HepG2 (cell line): ENCODE data around the gene THAP2. TPM values are rescaled to one million over a fixed set of nuclear protein-coding genes. Genes with fewer than 3 reads are reported as not detected.

ENCODE experiments used
- AGO2 ChIP-seq: fragments of 200-400 bp; formaldehyde crosslinking; optimal IDR thresholded peaks from 2 replicates; pipeline ENCODE3; 2017; ENCODE audit warnings: mild to moderate bottlenecking, low read depth, low read length, moderate library complexity
- AKAP8 ChIP-seq: sonication (generic); formaldehyde crosslinking; IDR thresholded peaks from 2 replicates; pipeline ENCODE4 v1.5.1; 2020; ENCODE audit warnings: mild to moderate bottlenecking, missing genetic modification reagents
- ETV5 ChIP-seq: IDR thresholded peaks from 2 replicates; pipeline ENCODE4 v1.6.1; 2018; ENCODE audit warnings: missing biosample characterization, missing genetic modification reagents, inconsistent platforms, borderline replicate concordance
- GATAD2A ChIP-seq: IDR thresholded peaks from 2 replicates; pipeline ENCODE4 v1.6.1; 2016
- HNF4A ChIP-seq: sonication (generic); formaldehyde crosslinking; IDR thresholded peaks from 2 replicates; pipeline ENCODE4 v1.4.0; 2020; ENCODE audit warnings: missing genetic modification reagents
- MED13 ChIP-seq: sonication (generic); formaldehyde crosslinking; IDR thresholded peaks from 2 replicates; pipeline ENCODE4 v1.5.0; 2020; ENCODE audit warnings: missing genetic modification reagents
- MIER2 ChIP-seq: IDR thresholded peaks from 2 replicates; pipeline ENCODE4 v1.6.1; 2016; ENCODE audit warnings: missing biosample characterization, missing genetic modification reagents
- NFATC3 ChIP-seq: sonication (generic); formaldehyde crosslinking; IDR thresholded peaks from 2 replicates; pipeline ENCODE4 v1.5.1; 2020; ENCODE audit warnings: mild to moderate bottlenecking, missing genetic modification reagents
- RBFOX2 ChIP-seq: fragments of 200-400 bp; formaldehyde crosslinking; IDR thresholded peaks from 2 replicates; pipeline ENCODE4 v1.6.1; 2017; ENCODE audit warnings: low read depth, mild to moderate bottlenecking, low read length
- SIN3A ChIP-seq: IDR thresholded peaks from 2 replicates; pipeline ENCODE4 v1.6.1; 2011; ENCODE audit warnings: low read depth, mild to moderate bottlenecking, control low read depth, low read length, borderline replicate concordance
- SMAD3 ChIP-seq: sonication (generic); formaldehyde crosslinking; IDR thresholded peaks from 2 replicates; pipeline ENCODE4 v1.4.0; 2020; ENCODE audit warnings: missing genetic modification reagents
- TSC22D2 ChIP-seq: sonication (generic); formaldehyde crosslinking; IDR thresholded peaks from 2 replicates; pipeline ENCODE4 v1.5.1; 2020; ENCODE audit warnings: missing genetic modification reagents, mild to moderate bottlenecking, borderline replicate concordance
- ZFP36L2 ChIP-seq: sonication (generic); formaldehyde crosslinking; IDR thresholded peaks from 2 replicates; pipeline ENCODE4 v1.4.0; 2020; ENCODE audit warnings: missing genetic modification reagents
- ZNF616 ChIP-seq: sonication (generic); formaldehyde crosslinking; IDR thresholded peaks from 2 replicates; pipeline ENCODE4 v1.5.0; 2020; ENCODE audit warnings: low read depth, mild to moderate bottlenecking, missing genetic modification reagents
- ZNF883 ChIP-seq: sonication (generic); formaldehyde crosslinking; IDR thresholded peaks from 2 replicates; pipeline ENCODE4 v1.5.1; 2020; ENCODE audit warnings: mild to moderate bottlenecking, missing genetic modification reagents; ENCODE audit errors: not compliant biosample characterization
- polyA plus RNA-seq, 8 experiments: library from polyadenylated mRNA; depleted of rRNA in 3 of 8; stranded (reverse) in 7 of 8; unstranded in 1 of 8; fragments of >200 nt; fragmentation: Illumina TruSeq in 4 of 8; extraction: Trizol in 4 of 8; gene quantifications; 2 replicates each; pipeline versions ENCODE4 v1.2.1 to v1.2.3, GENCODE V29; 2011 to 2016; ENCODE audit warnings: low read depth in 4 of 8, missing spikeins in 1 of 8, mixed read lengths in 1 of 8; ENCODE audit not compliant: insufficient read depth in 1 of 8
- total RNA-seq, 5 experiments: library from RNA; depleted of rRNA; stranded (reverse); fragments of >200 nt; fragmentation: Illumina TruSeq; extraction: Trizol; gene quantifications; 2 replicates each; pipeline ENCODE4 v1.2.3, GENCODE V29; 2016; ENCODE audit warnings: low read depth in 1 of 5
- TF ChIP-seq, protein P1 (sequence below): sonication (generic); formaldehyde crosslinking; IDR thresholded peaks from 2 replicates; pipeline ENCODE4 v1.5.0; 2020; ENCODE audit warnings: missing genetic modification reagents
- TF ChIP-seq, protein P2 (sequence below): sonication (generic); formaldehyde crosslinking; IDR thresholded peaks from 2 replicates; pipeline ENCODE4 v1.5.1; 2020; ENCODE audit warnings: missing genetic modification reagents, mild to moderate bottlenecking, borderline replicate concordance
- TF ChIP-seq, protein P3 (sequence below): IDR thresholded peaks from 2 replicates; pipeline ENCODE4 v1.6.1; 2012; ENCODE audit warnings: low read depth, low read length, improper control_type of control experiment
- TF ChIP-seq, protein P4 (sequence below): sonication (generic); formaldehyde crosslinking; IDR thresholded peaks from 2 replicates; pipeline ENCODE4 v1.4.0; 2020; ENCODE audit warnings: missing genetic modification reagents
- TF ChIP-seq, protein P5 (sequence below): sonication (generic); formaldehyde crosslinking; IDR thresholded peaks from 2 replicates; pipeline ENCODE4 v1.4.0; 2020; ENCODE audit warnings: low read depth, mild to moderate bottlenecking, missing genetic modification reagents
- TF ChIP-seq, protein P6 (sequence below): sonication (generic); formaldehyde crosslinking; IDR thresholded peaks from 2 replicates; pipeline ENCODE4 v1.4.0; 2020; ENCODE audit warnings: missing genetic modification reagents

Gene THAP2
- total and polyA plus RNA-seq, 2 of the 13 experiments (the other 11 are each of a cell fraction or from before 2014, with no cell fraction given) = 5.2 to 6.2 TPM

DNA sequence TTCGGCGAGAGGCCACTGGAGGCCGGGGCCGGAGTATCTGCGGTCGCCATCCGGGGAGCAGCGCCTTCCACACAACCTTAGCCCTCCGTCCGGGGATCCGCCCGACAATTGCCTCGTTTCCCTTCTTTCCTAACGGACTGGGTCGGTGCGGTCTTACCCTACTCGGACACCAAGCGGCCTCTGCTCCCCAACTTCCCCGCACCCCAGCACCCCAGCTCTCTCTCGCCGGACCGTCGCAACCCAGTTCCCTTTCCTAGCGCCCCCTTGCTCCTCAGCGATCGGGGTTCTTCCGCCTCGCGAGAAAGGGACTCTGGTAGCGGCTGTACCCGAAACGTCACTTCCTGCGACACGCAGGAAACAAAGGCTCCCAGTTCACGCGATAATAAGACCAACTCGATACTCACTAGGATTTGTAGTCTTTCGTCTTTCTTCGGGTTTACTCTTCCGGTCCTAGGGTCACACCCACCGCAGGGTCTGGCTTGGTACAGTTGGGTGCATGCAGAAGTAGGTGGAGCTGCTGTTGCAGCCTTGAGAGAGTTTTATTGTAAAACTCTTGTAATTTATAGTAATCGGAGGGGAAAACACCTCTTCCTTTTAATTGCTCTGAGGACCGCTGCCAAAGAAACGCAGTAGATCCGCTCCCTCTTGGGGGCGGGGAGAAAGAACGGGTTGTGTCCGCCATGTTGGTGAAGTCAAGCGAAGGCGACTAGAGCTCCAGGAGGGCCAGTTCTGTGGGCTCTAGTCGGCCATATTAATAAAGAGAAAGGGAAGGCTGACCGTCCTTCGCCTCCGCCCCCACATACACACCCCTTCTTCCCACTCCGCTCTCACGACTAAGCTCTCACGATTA is at the start of gene THAP2, which contains the start of gene ZFC3H1 (continued):
- TF ChIP-seq, protein P1, sequence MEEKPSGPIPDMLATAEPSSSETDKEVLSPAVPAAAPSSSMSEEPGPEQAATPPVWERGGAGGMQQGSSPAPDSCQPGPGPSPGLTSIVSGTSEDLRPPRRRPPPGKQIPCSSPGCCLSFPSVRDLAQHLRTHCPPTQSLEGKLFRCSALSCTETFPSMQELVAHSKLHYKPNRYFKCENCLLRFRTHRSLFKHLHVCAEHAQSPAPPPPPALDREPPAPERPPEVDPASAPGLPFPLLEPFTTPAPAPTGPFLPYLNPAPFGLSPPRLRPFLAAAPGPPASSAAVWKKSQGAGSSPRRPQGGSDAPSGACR (CRISPR knock-in tag) = no peak
- TF ChIP-seq, protein P2, sequence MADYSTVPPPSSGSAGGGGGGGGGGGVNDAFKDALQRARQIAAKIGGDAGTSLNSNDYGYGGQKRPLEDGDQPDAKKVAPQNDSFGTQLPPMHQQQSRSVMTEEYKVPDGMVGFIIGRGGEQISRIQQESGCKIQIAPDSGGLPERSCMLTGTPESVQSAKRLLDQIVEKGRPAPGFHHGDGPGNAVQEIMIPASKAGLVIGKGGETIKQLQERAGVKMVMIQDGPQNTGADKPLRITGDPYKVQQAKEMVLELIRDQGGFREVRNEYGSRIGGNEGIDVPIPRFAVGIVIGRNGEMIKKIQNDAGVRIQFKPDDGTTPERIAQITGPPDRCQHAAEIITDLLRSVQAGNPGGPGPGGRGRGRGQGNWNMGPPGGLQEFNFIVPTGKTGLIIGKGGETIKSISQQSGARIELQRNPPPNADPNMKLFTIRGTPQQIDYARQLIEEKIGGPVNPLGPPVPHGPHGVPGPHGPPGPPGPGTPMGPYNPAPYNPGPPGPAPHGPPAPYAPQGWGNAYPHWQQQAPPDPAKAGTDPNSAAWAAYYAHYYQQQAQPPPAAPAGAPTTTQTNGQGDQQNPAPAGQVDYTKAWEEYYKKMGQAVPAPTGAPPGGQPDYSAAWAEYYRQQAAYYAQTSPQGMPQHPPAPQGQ (CRISPR knock-in tag) = no peak
- TF ChIP-seq AGO2 (peak; percentile 46), AKAP8 (CRISPR knock-in tag) (0 out of 2 replicates have a peak, but pooled peaks have one; percentile 17), NFATC3 (CRISPR knock-in tag) (no peak), SMAD3 (CRISPR knock-in tag) (no peak; the same call in 1 of the 2 replicates), ZNF883 (CRISPR knock-in tag) (no peak), TSC22D2 (CRISPR knock-in tag) (no peak), MIER2 (CRISPR knock-in tag) (no peak), RBFOX2 (peak; percentile 58), SIN3A (peak; percentile 67; the same call in 1 of the 2 replicates), GATAD2A (CRISPR knock-in tag) (no peak; the same call in 1 of the 2 replicates), ZFP36L2 (CRISPR knock-in tag) (no peak), HNF4A (0 out of 2 replicates have a peak, but pooled peaks have one; percentile 14), ZNF616 (CRISPR knock-in tag) (no peak), ETV5 (CRISPR knock-in tag) (peak; percentile 70; the same call in 1 of the 2 replicates), MED13 (no peak)
- TF ChIP-seq, protein P3, sequence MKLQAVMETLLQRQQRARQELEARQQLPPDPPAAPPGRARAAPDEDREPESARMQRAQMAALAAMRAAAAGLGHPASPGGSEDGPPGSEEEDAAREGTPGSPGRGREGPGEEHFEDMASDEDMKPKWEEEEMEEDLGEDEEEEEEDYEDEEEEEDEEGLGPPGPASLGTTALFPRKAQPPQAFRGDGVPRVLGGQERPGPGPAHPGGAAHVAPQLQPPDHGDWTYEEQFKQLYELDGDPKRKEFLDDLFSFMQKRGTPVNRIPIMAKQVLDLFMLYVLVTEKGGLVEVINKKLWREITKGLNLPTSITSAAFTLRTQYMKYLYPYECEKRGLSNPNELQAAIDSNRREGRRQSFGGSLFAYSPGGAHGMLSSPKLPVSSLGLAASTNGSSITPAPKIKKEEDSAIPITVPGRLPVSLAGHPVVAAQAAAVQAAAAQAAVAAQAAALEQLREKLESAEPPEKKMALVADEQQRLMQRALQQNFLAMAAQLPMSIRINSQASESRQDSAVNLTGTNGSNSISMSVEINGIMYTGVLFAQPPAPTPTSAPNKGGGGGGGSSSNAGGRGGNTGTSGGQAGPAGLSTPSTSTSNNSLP = peak; percentile 24; the same call in 1 of the 2 replicates
- TF ChIP-seq, protein P4, sequence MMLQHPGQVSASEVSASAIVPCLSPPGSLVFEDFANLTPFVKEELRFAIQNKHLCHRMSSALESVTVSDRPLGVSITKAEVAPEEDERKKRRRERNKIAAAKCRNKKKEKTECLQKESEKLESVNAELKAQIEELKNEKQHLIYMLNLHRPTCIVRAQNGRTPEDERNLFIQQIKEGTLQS (CRISPR knock-in tag) = no peak; the same call in 1 of the 2 replicates
- TF ChIP-seq, protein P5, sequence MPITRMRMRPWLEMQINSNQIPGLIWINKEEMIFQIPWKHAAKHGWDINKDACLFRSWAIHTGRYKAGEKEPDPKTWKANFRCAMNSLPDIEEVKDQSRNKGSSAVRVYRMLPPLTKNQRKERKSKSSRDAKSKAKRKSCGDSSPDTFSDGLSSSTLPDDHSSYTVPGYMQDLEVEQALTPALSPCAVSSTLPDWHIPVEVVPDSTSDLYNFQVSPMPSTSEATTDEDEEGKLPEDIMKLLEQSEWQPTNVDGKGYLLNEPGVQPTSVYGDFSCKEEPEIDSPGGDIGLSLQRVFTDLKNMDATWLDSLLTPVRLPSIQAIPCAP (CRISPR knock-in tag) = no peak
- TF ChIP-seq, protein P6, sequence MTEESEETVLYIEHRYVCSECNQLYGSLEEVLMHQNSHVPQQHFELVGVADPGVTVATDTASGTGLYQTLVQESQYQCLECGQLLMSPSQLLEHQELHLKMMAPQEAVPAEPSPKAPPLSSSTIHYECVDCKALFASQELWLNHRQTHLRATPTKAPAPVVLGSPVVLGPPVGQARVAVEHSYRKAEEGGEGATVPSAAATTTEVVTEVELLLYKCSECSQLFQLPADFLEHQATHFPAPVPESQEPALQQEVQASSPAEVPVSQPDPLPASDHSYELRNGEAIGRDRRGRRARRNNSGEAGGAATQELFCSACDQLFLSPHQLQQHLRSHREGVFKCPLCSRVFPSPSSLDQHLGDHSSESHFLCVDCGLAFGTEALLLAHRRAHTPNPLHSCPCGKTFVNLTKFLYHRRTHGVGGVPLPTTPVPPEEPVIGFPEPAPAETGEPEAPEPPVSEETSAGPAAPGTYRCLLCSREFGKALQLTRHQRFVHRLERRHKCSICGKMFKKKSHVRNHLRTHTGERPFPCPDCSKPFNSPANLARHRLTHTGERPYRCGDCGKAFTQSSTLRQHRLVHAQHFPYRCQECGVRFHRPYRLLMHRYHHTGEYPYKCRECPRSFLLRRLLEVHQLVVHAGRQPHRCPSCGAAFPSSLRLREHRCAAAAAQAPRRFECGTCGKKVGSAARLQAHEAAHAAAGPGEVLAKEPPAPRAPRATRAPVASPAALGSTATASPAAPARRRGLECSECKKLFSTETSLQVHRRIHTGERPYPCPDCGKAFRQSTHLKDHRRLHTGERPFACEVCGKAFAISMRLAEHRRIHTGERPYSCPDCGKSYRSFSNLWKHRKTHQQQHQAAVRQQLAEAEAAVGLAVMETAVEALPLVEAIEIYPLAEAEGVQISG (CRISPR knock-in tag) = peak; percentile 59
